ENCODE data around the gene PKN2.
"Not testable (repeated sequence)": the region's sequence is repeated elsewhere in the genome, so short reads cannot be mapped to it uniquely, and the experiment has no call there.

The PKN2 gene

DNA sequence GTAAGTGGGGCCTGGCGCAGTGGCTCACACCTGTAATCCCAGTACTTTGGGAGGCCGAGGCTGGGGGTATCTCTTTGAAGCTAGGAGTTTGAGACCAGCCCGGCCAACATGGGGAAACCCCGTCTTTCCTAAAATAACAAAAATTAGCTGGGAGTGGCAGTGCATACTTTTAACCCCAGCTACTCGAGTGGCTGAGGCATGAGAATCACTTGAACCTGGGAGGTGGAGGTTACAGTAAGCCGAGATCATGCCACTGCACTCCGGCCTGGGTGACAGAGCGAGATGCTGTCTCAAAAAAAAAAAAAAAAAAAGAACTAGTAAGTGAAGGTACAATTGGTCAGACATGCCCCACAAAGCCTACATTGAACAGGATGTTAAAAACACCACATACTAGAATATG, 196.6 kb downstream of the PKN2 start:
- DNase-seq (ENCODE audit: low spot score), result not testable (repeated sequence)

DNA sequence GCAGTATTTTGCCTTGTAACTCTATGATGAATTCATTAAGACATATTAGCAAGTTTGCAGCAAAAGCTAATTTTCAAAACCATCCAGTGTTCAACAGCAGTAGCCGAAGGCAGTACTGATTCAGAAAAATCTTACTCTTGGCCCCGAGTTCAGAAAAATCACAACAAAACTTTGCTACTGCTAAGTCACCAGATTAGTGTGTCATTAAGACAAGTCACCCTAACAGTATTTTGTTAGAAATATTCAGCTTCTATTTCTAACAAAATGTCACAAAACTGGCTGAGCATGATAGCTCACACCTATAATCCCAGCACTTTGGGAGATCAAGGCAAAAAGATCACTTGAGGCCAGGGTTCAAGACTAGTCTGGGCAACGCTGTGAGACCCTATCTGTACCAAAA, 199.1 kb downstream of the PKN2 start:
- DNase-seq (ENCODE audit: low spot score), result no peak

Measured in ecto neural progenitor cell (in vitro differentiated cells).